Measurements from ENCODE around the gene GP1BB.

The GP1BB gene

DNA sequence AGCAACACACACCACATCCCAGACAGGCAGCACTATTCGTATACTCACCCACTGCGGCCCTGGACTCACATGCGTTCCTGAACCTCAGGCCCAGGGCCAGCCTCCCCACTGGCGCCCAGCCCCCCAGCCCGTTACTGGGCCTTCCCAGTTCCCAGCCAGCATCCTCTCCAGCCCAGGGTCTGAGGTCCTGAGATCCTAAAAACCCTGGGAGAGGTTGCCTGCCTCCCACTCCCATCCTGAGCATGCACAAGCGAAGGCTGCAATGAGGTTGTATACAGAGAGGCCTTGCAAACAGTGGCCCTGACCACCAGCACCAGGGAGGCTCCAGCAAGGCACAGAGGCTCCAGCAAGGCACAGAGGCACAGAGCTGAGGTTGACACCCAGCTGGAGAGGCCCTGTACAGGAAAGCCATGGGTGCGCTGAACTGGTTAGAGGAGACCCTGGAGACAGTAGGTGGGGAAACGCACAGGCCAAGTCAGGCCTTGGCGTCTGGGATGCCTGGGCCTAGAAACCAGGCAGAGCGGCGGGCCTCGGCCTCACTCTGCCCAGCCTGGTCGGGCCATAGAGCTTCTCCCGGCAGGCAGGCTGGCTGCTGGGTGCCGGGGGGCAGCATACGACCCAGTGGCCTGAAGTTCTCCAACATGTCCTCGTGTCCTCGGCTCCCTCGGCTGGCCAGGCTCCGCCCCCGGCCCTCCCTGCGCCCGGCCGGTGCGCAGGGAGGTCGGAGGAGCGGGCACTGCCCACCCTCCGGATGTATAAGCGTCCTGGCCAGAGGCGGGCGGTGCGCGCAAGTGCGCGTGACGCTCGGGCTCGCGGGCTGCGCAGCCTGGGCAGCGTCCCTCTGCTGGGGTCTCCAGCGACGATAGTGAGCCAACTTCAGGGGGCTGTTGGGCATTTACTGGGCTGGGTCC, 34.9 kb downstream of the GP1BB start:
- no peak for DNase-seq (ENCODE audit: low read depth)
- TF ChIP-seq CTCF (conservative IDR thresholded peaks at IDR 0.05; ENCODE audit: control insufficient read depth, insufficient read depth, low read depth, low read length), result no peak
- H3K4me3 ChIP-seq (ENCODE audit: control insufficient read depth, low read depth, low read length), result no peak overlapping the region

DNA sequence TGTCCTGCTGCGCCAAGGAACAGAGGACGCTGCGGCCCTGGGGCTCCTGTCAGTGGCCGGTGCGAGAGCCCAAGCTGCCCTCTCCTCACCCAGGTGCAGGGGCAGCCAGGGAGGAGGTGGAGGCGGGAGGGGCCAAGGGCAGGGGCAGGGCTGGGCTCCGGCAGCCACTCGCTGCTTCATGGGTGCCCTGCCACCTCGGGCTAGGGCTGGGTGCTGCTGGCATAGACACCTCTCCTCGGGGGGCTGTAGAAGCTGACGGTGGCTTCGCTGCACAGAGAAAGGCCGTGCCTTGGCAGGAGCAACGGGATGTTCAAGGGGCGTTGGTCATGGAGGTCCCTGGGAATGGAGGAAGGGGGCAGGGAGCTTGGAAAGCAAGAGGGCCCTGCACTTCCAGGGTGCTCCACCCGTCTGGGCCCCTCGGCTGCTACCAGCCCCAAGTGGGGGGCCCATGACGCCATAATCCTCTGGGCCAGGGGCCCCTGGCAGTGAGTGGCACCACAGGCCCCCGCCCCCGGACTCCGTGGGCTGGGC, 35.6 kb downstream of the GP1BB start:
- no peak for DNase-seq (ENCODE audit: low read depth)
- TF ChIP-seq CTCF (conservative IDR thresholded peaks at IDR 0.05; ENCODE audit: control insufficient read depth, insufficient read depth, low read depth, low read length), result no peak
- no peak overlapping the region for H3K4me3 ChIP-seq (ENCODE audit: control insufficient read depth, low read depth, low read length)

DNA sequence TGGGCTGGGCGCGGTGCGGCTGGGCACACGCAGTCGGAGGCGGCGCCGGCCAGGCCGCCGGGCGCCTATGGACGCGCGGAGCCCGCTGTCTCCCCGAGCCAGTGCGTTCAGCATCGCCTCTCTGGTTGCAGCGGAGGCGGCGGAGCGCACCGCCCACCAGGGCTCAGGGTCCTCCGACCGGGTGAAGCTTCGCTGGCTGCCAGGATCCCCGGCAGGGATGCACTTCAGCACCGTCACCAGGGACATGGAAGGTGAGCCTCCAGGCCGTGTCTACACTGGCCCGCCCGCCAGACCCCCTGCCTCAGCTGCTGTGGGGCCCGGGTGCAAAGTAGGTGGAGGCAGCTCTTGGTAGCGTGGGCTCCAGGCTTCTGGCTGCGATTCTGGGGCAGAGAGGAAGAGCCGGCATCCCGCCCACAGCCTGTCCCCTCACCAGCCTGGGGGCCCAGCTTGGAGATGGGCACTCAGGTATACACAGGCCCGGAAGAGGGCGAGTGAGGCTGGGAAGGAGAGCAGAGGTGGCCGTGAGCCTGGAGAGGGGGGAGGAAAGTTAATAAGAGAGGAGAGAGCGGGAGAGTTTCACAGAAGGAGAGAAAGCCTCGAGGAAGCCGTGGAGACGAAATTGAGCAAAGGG, 36.2 kb downstream of the GP1BB start:
- no peak for DNase-seq (ENCODE audit: low read depth)
- H3K4me3 ChIP-seq (ENCODE audit: control insufficient read depth, low read depth, low read length), result peak overlapping the region; percentile 21
- no peak for TF ChIP-seq CTCF (conservative IDR thresholded peaks at IDR 0.05; ENCODE audit: control insufficient read depth, insufficient read depth, low read depth, low read length)

DNA sequence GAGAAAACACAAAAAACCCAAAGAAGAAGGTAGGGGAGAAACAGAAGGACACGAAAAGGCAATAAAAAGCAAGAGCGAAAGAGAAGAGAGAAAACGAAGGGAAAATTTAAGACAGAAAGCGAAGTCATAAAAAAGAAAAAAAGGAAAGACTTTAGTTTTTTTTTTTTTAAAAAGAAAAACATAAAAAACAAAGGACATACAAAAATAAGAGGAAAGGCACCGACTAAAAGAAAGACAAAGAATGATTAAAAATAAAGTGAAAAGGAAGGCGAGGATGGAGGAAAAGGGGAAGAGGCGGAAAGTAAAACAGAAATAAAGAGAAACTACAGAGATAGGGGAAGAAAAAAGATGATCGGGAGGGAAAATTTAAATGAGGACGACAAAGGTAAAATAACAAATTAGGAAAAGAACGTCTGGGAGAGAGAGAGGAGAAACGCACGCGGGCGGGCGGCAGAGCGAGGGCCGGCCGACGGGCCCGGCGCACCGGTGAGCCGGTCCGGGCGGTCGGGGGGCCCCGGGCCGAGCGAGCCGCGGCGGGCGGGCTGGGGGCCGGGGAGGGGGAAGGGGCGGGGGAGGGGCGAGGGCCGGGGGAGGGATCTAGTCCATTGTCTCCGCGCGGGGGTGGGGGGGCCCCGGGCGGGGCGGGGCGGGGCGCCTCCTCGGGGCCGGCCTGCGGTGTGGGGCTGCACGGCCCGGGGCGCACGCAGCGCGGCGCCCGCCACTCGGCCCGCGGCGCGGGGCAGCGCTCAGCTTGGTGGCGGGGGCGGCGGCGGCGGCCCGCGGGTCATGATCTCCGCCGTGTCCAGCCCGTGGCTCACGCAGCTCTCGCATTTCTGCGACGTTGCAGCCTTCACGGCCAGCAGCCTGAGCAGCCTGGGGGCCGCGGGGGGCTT, 37.0 kb downstream of the GP1BB start, which contains the start of gene TBX1:
TSS of gene TBX1 (plus strand) at position 721 of the 893 bp plus-strand sequence. CDS start at position 787, 66 bp downstream.
- no peak for TF ChIP-seq CTCF (conservative IDR thresholded peaks at IDR 0.05; ENCODE audit: control insufficient read depth, insufficient read depth, low read depth, low read length)
- H3K4me3 ChIP-seq (ENCODE audit: control insufficient read depth, low read depth, low read length), result peak within 1 kb of the TSS; percentile 37
- DNase-seq (ENCODE audit: low read depth), result no peak

GRCh38 chr22:19760951-19761724, 37.8 kb downstream of the GP1BB start:
- TF ChIP-seq CTCF (conservative IDR thresholded peaks at IDR 0.05; ENCODE audit: control insufficient read depth, insufficient read depth, low read depth, low read length), result no peak
- peak overlapping the region; percentile 37 for H3K4me3 ChIP-seq (ENCODE audit: control insufficient read depth, low read depth, low read length)
- DNase-seq (ENCODE audit: low read depth), result no peak

All from fibroblast of mammary gland (primary cell).